SJSA1 (cell line): ENCODE data around the gene ABHD3. TPM values are rescaled to one million over a fixed set of nuclear protein-coding genes. Genes with fewer than 3 reads are reported as not detected.

ENCODE experiments used
- DNase-seq, 2 experiments: peaks; one replicate each; pipeline ENCODE4 v3.0.0-alpha.2; 2015 to 2020; ENCODE audit warnings: low spot score in 2 of 2, low read depth in 1 of 2
- H3K27ac ChIP-seq: fragments of 250-450 bp; sonication (Bioruptor Pico); 2 replicates; pipeline ENCODE4 v1.5.1; 2020; ENCODE audit warnings: mild to moderate bottlenecking, moderate library complexity
- H3K27me3 ChIP-seq: fragments of 250-450 bp; sonication (Bioruptor Pico); replicated peaks from 2 replicates; pipeline ENCODE4 v1.5.1; 2020; ENCODE audit warnings: mild to moderate bottlenecking, moderate library complexity
- H3K36me3 ChIP-seq: fragments of 250-450 bp; sonication (Bioruptor Pico); 2 replicates; pipeline ENCODE4 v1.5.1; 2020; ENCODE audit warnings: mild to moderate bottlenecking
- H3K4me1 ChIP-seq: fragments of 250-450 bp; sonication (Bioruptor Pico); replicated peaks from 2 replicates; pipeline ENCODE4 v1.6.1; 2021; ENCODE audit warnings: mild to moderate bottlenecking
- H3K4me3 ChIP-seq: fragments of 250-450 bp; sonication (Bioruptor Pico); 2 replicates; pipeline ENCODE4 v1.5.1; 2020; ENCODE audit warnings: mild to moderate bottlenecking
- H3K9me3 ChIP-seq: fragments of 250-450 bp; sonication (Bioruptor Pico); replicated peaks from 2 replicates; pipeline ENCODE4 v1.5.1; 2020; ENCODE audit warnings: mild to moderate bottlenecking
- total RNA-seq: library from RNA; depleted of rRNA; stranded (reverse); fragments of >200 nt; shearing (Covaris generic); gene quantifications from 2 replicates; pipeline ENCODE4 v1.2.3, GENCODE V29; 2014; rRNA removed

The ABHD3 gene
- total RNA-seq, 1 experiment from 2014 or later: 36.7 TPM

GRCh38 chr18:21605213-21605612 lies 99.4 kb downstream of the ABHD3 start:
- Histone ChIP-seq H3K9me3 (no peaks in the 10 kb centered on the region), H3K36me3 (peaks cover 2% of the 10 kb centered on the region; the same call in 1 of the 2 replicates), H3K4me1 (peaks cover 6% of the 10 kb centered on the region; the same call in 1 of the 2 replicates), H3K27me3 (no peaks in the 10 kb centered on the region), H3K4me3 (no peak overlapping the region), H3K27ac (no peak overlapping the region)
- DNase-seq: no peak

GRCh38 chr18:21604671-21605070 lies 99.9 kb downstream of the ABHD3 start:
- H3K27me3 ChIP-seq: no peaks in the 10 kb centered on the region

GRCh38 chr18:21602299-21602587 lies 102.3 kb downstream of the ABHD3 start:
- no peak overlapping the region for H3K4me3 ChIP-seq
- H3K27ac ChIP-seq: no peak overlapping the region
- H3K4me1 ChIP-seq: peaks cover 13% of the 10 kb centered on the region
- H3K9me3 ChIP-seq: no peaks in the 10 kb centered on the region
- peaks cover 4% of the 10 kb centered on the region; the same call in 1 of the 2 replicates for H3K36me3 ChIP-seq
- no peaks in the 10 kb centered on the region for H3K27me3 ChIP-seq
- DNase-seq: no peak

More at GRCh38 chr18:21604671-21605070, 99.9 kb downstream of the ABHD3 start:
- H3K36me3 ChIP-seq: peaks cover 4% of the 10 kb centered on the region; the same call in 1 of the 2 replicates
- no peak overlapping the region for H3K27ac ChIP-seq
- H3K9me3 ChIP-seq: no peaks in the 10 kb centered on the region
- H3K4me1 ChIP-seq: peaks cover 6% of the 10 kb centered on the region; the same call in 1 of the 2 replicates
- DNase-seq: peak in 1 of 2 experiments; percentile 7
- H3K4me3 ChIP-seq: no peak overlapping the region

Other genes starting within 250 kb of the ABHD3 start
- 14.8 and 15.3 TPM in 2 replicates for gene ESCO1, start 104.1 kb downstream of the ABHD3 start, total RNA-seq
- 38.0 and 52.2 TPM in 2 replicates for gene SNRPD1, start 92.5 kb downstream of the ABHD3 start, total RNA-seq
- 53.0 and 65.4 TPM in 2 replicates for gene MIB1, start 36.0 kb upstream of the ABHD3 start, total RNA-seq